ENCODE results near the gene HLA-DPB1.

HLA-DPB1 gene

GRCh38 chr6:33105386-33105785 lies 29.6 kb downstream of the HLA-DPB1 start:
- no peak for DNase-seq

- DNase-seq, result no peak
Observed at GRCh38 chr6:33105916-33106871, 30.4 kb downstream of the HLA-DPB1 start.

- no peak for DNase-seq
Observed at GRCh38 chr6:33107641-33108040, 31.9 kb downstream of the HLA-DPB1 start.

- DNase-seq, result no peak
Observed at GRCh38 chr6:33108307-33108706, 32.5 kb downstream of the HLA-DPB1 start.

GRCh38 chr6:33112148-33112547 lies 36.4 kb downstream of the HLA-DPB1 start:
- DNase-seq, result no peak

GRCh38 chr6:33113755-33114154 lies 38.0 kb downstream of the HLA-DPB1 start:
- no peak for DNase-seq

- no peak for DNase-seq
Observed at GRCh38 chr6:33114406-33114805, 38.6 kb downstream of the HLA-DPB1 start.

GRCh38 chr6:33116417-33116816 lies 40.6 kb downstream of the HLA-DPB1 start:
- DNase-seq, result no peak

- no peak for DNase-seq
Observed at GRCh38 chr6:33116841-33117711, 41.3 kb downstream of the HLA-DPB1 start.

GRCh38 chr6:33117811-33118277 lies 42.1 kb downstream of the HLA-DPB1 start:
- no peak for DNase-seq

- no peak for DNase-seq
Observed at GRCh38 chr6:33118525-33119123, 42.8 kb downstream of the HLA-DPB1 start.

- no peak for DNase-seq
Observed at GRCh38 chr6:33120001-33120400, 44.2 kb downstream of the HLA-DPB1 start.

- DNase-seq, result no peak
Observed at GRCh38 chr6:33123181-33123580, 47.4 kb downstream of the HLA-DPB1 start.

GRCh38 chr6:33123732-33124524 lies 48.1 kb downstream of the HLA-DPB1 start:
- no peak for DNase-seq

- no peak for DNase-seq
Observed at GRCh38 chr6:33124525-33124901, 48.7 kb downstream of the HLA-DPB1 start.

- DNase-seq, result no peak
Observed at GRCh38 chr6:33124947-33125346, 49.2 kb downstream of the HLA-DPB1 start.

GRCh38 chr6:33126101-33126714 lies 50.4 kb downstream of the HLA-DPB1 start:
- DNase-seq, result peak; percentile 58

GRCh38 chr6:33128318-33128717 lies 52.5 kb downstream of the HLA-DPB1 start:
- no peak for DNase-seq

- no peak for DNase-seq
Observed at GRCh38 chr6:33132081-33132524, 56.3 kb downstream of the HLA-DPB1 start.

- no peak for DNase-seq
Observed at GRCh38 chr6:33136310-33136900, 60.6 kb downstream of the HLA-DPB1 start.
